Panc1 (cell line): ENCODE measurements around the gene KCNMA1.

ENCODE experiments used
- POLR2AphosphoS5 ChIP-seq: IDR thresholded peaks from 2 replicates; pipeline ENCODE4 v1.6.1; 2012; ENCODE audit warnings: mild to moderate bottlenecking, low read depth, low read length, moderate library complexity
- SIN3A ChIP-seq: IDR thresholded peaks from 2 replicates; pipeline ENCODE4 v1.6.1; 2012; ENCODE audit warnings: low read depth, mild to moderate bottlenecking, low read length, moderate library complexity, borderline replicate concordance; ENCODE audit not compliant: insufficient read depth
- TF ChIP-seq, protein P1 (sequence below): fragments of 450-650 bp; IDR thresholded peaks from 2 replicates; pipeline ENCODE4 v1.5.1; 2017; ENCODE audit warnings: mild to moderate bottlenecking
- TF ChIP-seq, protein P2 (sequence below), 2 experiments: IDR thresholded peaks; 2 replicates each; pipeline ENCODE4 v1.6.1; 2011 to 2012; ENCODE audit warnings: low read depth in 2 of 2, control low read depth in 1 of 2, low read length in 1 of 2, mild to moderate bottlenecking in 1 of 2, moderate library complexity in 1 of 2; ENCODE audit not compliant: insufficient read depth in 1 of 2

DNA sequence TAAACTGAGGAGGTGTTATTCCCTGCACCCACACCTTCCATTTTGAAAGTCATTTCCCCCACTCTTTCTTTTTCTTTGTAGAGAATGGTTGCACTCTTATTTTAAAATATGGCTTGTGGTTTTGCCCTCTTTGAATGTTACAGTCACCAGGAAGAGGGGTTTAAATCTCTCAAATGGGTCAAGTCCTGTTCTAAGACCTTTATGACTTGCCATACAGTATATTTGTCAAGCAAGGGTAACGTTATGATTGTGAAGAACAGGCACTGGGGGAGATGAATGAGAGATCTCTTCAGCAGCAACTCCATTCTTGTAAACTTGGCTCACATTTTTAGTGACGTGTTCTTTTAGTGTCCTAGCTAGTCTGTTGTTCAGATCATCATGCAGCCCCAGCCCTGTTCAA lies 634.7 kb downstream of the KCNMA1 start:
- TF ChIP-seq, protein P1, sequence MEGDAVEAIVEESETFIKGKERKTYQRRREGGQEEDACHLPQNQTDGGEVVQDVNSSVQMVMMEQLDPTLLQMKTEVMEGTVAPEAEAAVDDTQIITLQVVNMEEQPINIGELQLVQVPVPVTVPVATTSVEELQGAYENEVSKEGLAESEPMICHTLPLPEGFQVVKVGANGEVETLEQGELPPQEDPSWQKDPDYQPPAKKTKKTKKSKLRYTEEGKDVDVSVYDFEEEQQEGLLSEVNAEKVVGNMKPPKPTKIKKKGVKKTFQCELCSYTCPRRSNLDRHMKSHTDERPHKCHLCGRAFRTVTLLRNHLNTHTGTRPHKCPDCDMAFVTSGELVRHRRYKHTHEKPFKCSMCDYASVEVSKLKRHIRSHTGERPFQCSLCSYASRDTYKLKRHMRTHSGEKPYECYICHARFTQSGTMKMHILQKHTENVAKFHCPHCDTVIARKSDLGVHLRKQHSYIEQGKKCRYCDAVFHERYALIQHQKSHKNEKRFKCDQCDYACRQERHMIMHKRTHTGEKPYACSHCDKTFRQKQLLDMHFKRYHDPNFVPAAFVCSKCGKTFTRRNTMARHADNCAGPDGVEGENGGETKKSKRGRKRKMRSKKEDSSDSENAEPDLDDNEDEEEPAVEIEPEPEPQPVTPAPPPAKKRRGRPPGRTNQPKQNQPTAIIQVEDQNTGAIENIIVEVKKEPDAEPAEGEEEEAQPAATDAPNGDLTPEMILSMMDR = no peak
- TF ChIP-seq, protein P2, sequence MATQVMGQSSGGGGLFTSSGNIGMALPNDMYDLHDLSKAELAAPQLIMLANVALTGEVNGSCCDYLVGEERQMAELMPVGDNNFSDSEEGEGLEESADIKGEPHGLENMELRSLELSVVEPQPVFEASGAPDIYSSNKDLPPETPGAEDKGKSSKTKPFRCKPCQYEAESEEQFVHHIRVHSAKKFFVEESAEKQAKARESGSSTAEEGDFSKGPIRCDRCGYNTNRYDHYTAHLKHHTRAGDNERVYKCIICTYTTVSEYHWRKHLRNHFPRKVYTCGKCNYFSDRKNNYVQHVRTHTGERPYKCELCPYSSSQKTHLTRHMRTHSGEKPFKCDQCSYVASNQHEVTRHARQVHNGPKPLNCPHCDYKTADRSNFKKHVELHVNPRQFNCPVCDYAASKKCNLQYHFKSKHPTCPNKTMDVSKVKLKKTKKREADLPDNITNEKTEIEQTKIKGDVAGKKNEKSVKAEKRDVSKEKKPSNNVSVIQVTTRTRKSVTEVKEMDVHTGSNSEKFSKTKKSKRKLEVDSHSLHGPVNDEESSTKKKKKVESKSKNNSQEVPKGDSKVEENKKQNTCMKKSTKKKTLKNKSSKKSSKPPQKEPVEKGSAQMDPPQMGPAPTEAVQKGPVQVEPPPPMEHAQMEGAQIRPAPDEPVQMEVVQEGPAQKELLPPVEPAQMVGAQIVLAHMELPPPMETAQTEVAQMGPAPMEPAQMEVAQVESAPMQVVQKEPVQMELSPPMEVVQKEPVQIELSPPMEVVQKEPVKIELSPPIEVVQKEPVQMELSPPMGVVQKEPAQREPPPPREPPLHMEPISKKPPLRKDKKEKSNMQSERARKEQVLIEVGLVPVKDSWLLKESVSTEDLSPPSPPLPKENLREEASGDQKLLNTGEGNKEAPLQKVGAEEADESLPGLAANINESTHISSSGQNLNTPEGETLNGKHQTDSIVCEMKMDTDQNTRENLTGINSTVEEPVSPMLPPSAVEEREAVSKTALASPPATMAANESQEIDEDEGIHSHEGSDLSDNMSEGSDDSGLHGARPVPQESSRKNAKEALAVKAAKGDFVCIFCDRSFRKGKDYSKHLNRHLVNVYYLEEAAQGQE (IDR thresholded peaks at IDR 0.05; ENCODE audit: insufficient read depth in 1 of 2, low read depth in 2 of 2, low read length in 1 of 2) = no peak
- TF ChIP-seq SIN3A (no peak), POLR2AphosphoS5 (no peak)
